Fibroblast of the aortic adventitia (primary cell): ENCODE data around the gene FOXP4. TPM values are rescaled to one million over a fixed set of nuclear protein-coding genes. Genes with fewer than 3 reads are reported as not detected.

Experiments
- DNase-seq: peaks from one replicate; pipeline ENCODE4 v3.0.0-alpha.2; 2010; ENCODE audit warnings: low read depth
- H3K4me3 ChIP-seq: 2 replicates; pipeline ENCODE4 v1.5.1; 2011; ENCODE audit warnings: low read depth, mild to moderate bottlenecking, control low read depth, low read length, moderate library complexity
- total RNA-seq: library from RNA; depleted of rRNA; stranded (reverse); fragments of >200 nt; gene quantifications from 2 replicates; pipeline ENCODE4 v1.2.3, GENCODE V29; 2012; ENCODE audit warnings: low replicate concordance
- TF ChIP-seq, protein P1 (sequence below): IDR thresholded peaks from 2 replicates; pipeline ENCODE4 v1.5.1; 2011; ENCODE audit warnings: mild to moderate bottlenecking, low read length, control low read depth, inconsistent platforms; ENCODE audit not compliant: insufficient read depth

FOXP4 gene
- total RNA-seq, 1 donor: 2.9 TPM

DNA sequence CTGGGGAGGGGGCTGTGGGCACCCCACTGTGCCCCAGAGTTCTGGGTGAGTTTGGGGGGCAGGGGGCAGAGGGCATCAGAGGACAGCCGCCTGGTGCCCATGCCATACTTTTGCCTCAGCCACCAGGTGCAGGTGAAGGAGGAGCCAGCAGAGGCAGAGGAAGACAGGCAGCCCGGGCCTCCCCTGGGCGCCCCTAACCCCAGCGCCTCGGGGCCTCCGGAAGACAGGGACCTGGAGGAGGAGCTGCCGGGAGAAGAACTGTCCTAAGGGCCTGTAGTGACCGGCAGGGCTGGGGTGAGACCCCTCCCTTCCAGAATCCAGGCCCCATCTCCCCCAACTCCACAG, 52.5 kb downstream of the FOXP4 start:
- no peak for DNase-seq
- no peak overlapping the region for H3K4me3 ChIP-seq
- TF ChIP-seq, protein P1, sequence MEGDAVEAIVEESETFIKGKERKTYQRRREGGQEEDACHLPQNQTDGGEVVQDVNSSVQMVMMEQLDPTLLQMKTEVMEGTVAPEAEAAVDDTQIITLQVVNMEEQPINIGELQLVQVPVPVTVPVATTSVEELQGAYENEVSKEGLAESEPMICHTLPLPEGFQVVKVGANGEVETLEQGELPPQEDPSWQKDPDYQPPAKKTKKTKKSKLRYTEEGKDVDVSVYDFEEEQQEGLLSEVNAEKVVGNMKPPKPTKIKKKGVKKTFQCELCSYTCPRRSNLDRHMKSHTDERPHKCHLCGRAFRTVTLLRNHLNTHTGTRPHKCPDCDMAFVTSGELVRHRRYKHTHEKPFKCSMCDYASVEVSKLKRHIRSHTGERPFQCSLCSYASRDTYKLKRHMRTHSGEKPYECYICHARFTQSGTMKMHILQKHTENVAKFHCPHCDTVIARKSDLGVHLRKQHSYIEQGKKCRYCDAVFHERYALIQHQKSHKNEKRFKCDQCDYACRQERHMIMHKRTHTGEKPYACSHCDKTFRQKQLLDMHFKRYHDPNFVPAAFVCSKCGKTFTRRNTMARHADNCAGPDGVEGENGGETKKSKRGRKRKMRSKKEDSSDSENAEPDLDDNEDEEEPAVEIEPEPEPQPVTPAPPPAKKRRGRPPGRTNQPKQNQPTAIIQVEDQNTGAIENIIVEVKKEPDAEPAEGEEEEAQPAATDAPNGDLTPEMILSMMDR: no peak

DNA sequence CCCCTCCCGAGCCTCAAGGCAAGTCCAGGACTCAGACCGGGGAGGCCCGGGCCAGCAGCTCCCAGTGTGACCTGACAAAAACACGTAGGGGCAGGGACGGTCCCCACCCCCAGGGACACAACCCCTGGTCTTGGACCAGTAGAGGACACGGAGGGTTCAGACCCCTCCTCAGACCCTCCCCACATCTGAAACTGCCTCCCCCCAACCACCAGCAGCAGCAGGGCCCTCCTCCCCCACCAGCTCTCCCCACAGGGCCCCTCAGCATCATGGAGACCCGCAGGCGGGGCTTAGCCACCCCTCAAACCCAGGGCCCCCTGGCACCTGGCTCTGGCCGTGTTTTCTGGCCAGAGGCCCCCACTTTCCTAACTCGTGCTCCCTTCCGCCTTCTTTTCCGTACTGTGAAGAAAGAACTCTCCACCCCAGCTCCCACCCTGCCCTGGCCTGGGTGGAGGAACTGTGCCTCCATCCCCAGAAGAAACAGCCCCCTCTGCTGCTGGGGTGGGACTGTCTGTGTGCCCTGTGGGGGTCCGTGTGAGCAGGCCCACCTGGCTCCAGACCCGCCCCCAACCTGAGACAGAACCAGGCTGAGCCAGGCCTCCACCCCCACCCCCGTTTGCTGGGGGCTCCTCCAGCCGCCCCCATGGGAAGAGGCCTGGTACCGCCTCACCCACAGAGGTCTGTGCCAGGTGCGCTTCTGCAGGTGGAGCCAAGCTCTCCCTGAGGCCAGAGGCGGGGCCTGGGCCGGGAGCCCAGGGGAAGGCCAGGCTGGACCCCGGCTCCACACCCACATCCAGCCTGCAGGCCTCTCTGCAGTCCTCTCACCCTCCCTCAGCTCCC, 53.1 kb downstream of the FOXP4 start:
- H3K4me3 ChIP-seq: no peak overlapping the region
- DNase-seq: no peak
- TF ChIP-seq, protein P1: no peak

DNA sequence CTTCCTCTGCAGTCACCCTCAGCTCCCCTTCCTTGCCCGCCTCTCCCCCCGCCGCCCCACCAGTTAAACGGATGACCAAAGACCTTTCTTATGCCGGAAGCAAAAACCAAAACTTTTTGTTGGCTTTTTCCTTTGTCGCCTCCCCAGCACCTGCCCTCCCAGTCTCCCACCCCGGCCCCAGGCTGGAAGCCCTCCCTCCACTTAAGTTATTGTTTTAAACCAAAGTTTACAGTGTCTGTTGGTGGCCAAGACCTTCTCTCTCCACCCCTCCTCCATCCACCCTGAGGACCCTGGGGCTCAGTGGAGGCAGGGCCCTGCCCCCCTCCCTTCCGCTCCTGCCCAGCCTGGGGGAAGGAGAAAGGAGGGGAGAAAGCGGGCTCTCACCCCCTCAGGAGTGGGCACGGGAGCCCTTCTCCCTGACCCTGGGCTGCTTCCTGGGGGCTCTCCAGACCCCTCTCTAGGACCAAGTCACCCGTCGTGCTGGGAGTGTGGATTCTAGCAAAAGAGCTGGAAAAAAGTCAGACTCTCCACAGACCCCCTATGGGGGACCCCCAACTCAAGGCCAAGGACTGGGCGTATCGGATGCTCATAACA, 53.8 kb downstream of the FOXP4 start:
- TF ChIP-seq, protein P1: no peak
- no peak for DNase-seq
- no peak overlapping the region for H3K4me3 ChIP-seq

DNA sequence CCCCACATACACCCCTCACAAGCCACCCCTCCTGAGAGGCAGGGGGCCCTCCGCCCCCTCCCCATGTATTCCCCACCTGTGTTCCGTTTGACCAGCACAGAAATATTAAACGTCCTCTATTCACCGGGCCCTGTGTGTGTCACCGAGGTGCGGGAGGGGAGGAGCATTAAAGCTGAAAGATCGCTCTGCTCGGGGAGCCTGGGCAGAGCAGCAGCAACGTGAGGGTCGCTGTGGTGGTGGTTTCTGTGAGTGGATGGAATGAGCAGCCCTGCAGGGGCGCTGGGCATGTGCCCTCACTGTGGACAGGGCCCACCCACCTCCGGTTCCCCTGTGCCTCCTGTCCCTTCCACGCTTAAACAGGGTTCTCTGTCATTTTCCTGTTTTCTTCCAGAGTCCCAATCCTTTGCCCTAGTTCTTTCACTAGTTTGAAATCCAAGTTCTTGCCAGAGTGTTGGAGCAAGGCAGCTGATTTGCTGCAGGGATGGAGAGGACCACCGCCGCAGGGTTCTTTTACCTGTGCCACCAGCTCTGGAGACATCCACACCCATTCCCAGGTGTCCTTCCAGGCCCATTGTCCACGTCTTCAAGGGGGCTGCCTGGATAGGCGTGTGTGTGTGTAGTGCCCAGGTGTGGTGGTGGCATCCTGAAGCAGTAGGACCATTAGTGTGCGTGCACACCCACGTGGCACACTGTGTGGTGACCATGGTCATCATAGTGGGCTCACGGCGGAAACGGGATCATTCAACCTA, 54.5 kb downstream of the FOXP4 start:
- no peak overlapping the region for H3K4me3 ChIP-seq
- DNase-seq: no peak
- TF ChIP-seq, protein P1: no peak

DNA sequence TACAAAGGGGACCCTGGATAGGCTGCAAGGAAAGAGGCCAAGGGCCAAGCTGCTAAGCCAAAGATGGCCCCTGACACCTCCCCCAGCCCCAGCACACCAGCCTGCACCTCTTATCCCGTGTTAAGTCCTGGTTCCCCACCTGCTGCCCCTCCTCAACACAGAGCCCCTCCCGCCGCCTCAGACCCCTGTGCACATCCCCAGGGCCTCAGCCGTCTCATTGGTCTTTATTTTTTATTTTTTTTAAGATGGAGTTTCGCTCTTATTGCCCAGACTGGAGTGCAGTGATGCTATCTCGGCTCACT, 55.0 kb downstream of the FOXP4 start:
- no peak overlapping the region for H3K4me3 ChIP-seq
- TF ChIP-seq, protein P1: no peak
- no peak for DNase-seq

DNA sequence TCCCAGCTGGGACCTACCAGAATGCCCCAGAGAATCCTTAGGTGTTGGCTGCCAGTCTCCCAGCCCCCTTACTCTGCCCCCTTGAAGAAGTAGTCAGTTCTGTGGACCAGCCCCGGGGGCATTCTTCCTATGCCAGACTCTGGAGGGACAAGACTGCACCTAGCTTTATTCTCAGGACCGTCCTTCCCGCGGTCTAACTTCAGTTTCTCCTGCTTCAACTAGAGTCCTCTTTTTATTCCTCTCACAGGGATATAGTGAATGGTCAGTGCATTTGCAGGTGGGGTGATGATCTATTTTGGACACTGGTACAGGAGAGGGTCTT, 56.2 kb downstream of the FOXP4 start:
- TF ChIP-seq, protein P1: no peak
- DNase-seq: no peak
- no peak overlapping the region for H3K4me3 ChIP-seq
